AG09319 (cell line): ENCODE results near the gene TMCC2.
A peak's percentile ranks its signal among the peaks of the same experiment; 100 is the strongest.

Experiments
- DNase-seq: peaks from one replicate; pipeline ENCODE4 v3.0.0-alpha.2; 2010; ENCODE audit warnings: low read depth; ENCODE audit errors: extremely low read depth
- CTCF ChIP-seq: IDR thresholded peaks from 2 replicates; pipeline ENCODE4 v1.5.1; 2011; ENCODE audit warnings: low read depth, mild to moderate bottlenecking, inconsistent platforms, low read length, moderate library complexity

TMCC2 gene

GRCh38 chr1:205188596-205188995 lies 39.1 kb upstream of the TMCC2 start:
- DNase-seq = no peak
- TF ChIP-seq CTCF = no peak

- DNase-seq = no peak
- TF ChIP-seq CTCF = no peak
These were observed 38.6 kb upstream of the TMCC2 start for GRCh38 chr1:205189131-205189530.

GRCh38 chr1:205190845-205191577 lies 36.7 kb upstream of the TMCC2 start:
- DNase-seq = peak; percentile 44
- TF ChIP-seq CTCF = no peak

- DNase-seq = no peak
- TF ChIP-seq CTCF = no peak
These were observed 36.1 kb upstream of the TMCC2 start for GRCh38 chr1:205191622-205192021.

GRCh38 chr1:205192287-205192686 lies 35.5 kb upstream of the TMCC2 start:
- TF ChIP-seq CTCF = no peak
- no peak for DNase-seq

- TF ChIP-seq CTCF = no peak
- DNase-seq = no peak
These were observed 28.4 kb upstream of the TMCC2 start for GRCh38 chr1:205199090-205199930.

GRCh38 chr1:205199931-205200299 lies 27.8 kb upstream of the TMCC2 start:
- no peak for TF ChIP-seq CTCF
- DNase-seq = no peak
